IPS-18c (cell line): ENCODE measurements around the gene RBM10.

Source experiments
- H3K4me3 ChIP-seq: 2 replicates; pipeline ENCODE4 v1.7.0; 2013; ENCODE audit warnings: low read depth, mild to moderate bottlenecking, low read length, moderate library complexity; ENCODE audit not compliant: insufficient read depth
- H3K9me3 ChIP-seq: one replicate; pipeline ENCODE4 v1.6.1; 2013; ENCODE audit warnings: mild to moderate bottlenecking, low read length, moderate library complexity; ENCODE audit not compliant: control insufficient read depth, insufficient read depth

The RBM10 gene

GRCh38 chrX:47218920-47219815 is 74.1 kb downstream of the RBM10 start:
- Histone ChIP-seq H3K4me3 (peak overlapping the region; percentile 96), H3K9me3 (no peaks in the 10 kb centered on the region)

DNA sequence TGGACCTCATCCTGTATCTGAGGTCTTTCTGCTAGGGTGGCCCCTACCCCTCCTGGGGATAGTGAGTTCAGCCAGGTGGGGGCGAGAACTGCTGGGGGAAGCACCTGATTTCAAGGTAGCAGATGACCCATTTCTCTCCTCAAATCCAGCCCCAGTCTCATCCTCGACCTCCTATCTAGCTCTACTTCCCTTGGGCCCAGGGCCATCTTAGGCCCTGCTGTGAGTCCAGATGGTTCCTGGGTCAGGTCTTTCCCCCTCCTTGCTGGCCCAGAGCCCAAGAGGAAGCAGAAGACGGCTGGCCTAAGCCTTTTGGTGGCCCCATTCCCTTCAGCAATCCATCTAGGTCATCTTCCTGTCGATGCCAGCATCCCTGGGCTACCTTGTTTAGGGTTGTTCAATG is 76.7 kb downstream of the RBM10 start:
- Histone ChIP-seq H3K9me3 (no peaks in the 10 kb centered on the region), H3K4me3 (no peak overlapping the region)

GRCh38 chrX:47222751-47223350 is 77.8 kb downstream of the RBM10 start:
- H3K9me3 ChIP-seq, result no peaks in the 10 kb centered on the region
- H3K4me3 ChIP-seq, result no peak overlapping the region

GRCh38 chrX:47223476-47224250 is 78.6 kb downstream of the RBM10 start:
- H3K9me3 ChIP-seq, result no peaks in the 10 kb centered on the region
- H3K4me3 ChIP-seq, result no peak overlapping the region

DNA sequence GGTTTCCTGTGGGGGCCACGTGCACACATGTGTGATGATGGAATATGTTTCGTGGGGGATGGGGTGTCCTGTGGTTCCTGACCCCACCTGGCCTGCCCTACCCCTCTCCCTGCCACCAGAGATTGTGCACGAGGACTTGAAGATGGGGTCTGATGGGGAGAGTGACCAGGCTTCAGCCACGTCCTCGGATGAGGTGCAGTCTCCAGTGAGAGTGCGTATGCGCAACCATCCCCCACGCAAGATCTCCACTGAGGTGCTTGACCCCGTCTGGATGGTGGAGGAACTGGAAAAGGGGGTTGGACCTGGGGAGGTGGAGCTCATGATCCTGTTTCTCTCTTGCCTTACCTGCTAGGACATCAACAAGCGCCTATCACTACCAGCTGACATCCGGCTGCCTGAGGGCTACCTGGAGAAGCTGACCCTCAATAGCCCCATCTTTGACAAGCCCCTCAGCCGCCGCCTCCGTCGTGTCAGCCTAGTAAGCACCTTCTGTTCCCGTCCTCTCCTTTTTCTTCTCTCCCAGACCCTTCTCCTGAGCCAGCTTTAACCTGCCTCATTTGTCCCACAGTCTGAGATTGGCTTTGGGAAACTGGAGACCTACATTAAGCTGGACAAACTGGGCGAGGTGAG is 79.4 kb downstream of the RBM10 start:
- Histone ChIP-seq H3K4me3 (no peak overlapping the region), H3K9me3 (peaks cover 2% of the 10 kb centered on the region)

DNA sequence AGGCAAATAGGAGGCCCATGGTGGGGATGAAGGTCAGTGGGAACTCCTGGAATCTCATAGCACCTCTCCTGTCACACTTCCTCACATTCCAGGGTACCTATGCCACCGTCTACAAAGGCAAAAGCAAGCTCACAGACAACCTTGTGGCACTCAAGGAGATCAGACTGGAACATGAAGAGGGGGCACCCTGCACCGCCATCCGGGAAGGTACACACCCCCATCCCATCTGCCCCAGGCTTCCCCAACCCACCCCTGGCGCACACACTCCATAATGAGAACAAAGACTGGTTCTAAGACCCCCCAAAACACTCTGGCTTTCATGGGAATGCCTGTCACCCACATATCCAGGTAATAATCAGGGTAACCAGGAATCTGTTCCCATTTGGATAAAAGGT is 79.9 kb downstream of the RBM10 start:
- Histone ChIP-seq H3K9me3 (peaks cover 2% of the 10 kb centered on the region), H3K4me3 (no peak overlapping the region)

GRCh38 chrX:47226071-47226470 is 81.0 kb downstream of the RBM10 start:
- Histone ChIP-seq H3K9me3 (peaks cover 2% of the 10 kb centered on the region), H3K4me3 (no peak overlapping the region)

- Histone ChIP-seq H3K4me3 (no peak overlapping the region), H3K9me3 (peaks cover 2% of the 10 kb centered on the region)
Measured at GRCh38 chrX:47226531-47227333, 81.7 kb downstream of the RBM10 start.

DNA sequence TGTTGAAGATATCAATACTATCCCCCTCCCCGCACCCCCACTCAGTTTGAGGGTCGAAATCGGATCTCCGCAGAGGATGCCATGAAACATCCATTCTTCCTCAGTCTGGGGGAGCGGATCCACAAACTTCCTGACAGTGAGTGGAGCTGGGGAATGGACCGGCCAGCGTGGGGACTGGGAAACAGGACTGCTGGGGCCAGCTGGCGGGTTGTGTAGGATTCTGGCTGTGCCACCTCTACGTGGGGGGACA is 82.2 kb downstream of the RBM10 start:
- Histone ChIP-seq H3K9me3 (peaks cover 2% of the 10 kb centered on the region), H3K4me3 (no peak overlapping the region)

- Histone ChIP-seq H3K9me3 (peaks cover 2% of the 10 kb centered on the region), H3K4me3 (no peak overlapping the region)
Measured at GRCh38 chrX:47228550-47229270, 83.7 kb downstream of the RBM10 start.

DNA sequence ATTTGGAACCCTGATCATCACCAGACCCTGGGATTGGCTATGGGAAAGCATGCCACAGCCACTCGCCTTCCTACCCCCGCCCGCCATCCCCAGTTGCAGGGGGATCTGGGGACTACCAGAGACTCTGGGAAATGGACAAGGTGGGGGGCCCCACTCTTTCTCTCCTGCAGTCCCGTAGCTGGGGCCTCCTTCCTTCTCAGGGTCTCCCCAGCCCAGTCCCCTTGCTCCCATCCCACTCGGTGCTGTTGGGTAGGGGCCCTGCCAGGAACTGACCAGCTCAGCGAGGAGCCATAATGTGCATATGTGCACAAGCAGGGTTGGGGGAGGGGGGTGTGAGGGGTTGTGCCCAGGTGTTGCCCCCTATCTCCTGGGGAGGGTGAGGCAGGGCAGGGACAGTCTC is 84.4 kb downstream of the RBM10 start:
- Histone ChIP-seq H3K4me3 (no peak overlapping the region), H3K9me3 (peaks cover 2% of the 10 kb centered on the region)

- no peak overlapping the region for H3K4me3 ChIP-seq
- peaks cover 2% of the 10 kb centered on the region for H3K9me3 ChIP-seq
Measured at GRCh38 chrX:47230136-47230868, 85.3 kb downstream of the RBM10 start.

DNA sequence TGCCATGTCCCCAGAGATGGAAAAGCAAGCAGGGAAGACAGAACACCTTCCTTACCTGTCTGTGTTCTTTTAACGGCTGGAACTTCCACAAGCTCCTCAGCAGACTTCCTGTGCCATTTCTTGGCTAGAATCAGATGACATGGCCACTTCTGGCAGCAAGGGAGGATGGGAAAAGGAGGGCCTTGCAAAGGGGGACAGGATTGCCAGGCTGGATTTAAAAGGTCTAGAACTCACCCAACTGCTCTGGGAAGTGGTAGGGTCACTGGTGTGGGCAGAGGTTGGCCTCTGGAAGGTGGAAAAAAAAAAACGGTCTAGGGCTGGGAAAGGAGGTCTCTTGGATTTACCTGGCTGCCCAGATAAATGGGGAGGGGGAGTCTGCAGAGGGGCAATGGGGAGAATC is 86.1 kb downstream of the RBM10 start:
- Histone ChIP-seq H3K4me3 (no peak overlapping the region), H3K9me3 (peaks cover 2% of the 10 kb centered on the region)

DNA sequence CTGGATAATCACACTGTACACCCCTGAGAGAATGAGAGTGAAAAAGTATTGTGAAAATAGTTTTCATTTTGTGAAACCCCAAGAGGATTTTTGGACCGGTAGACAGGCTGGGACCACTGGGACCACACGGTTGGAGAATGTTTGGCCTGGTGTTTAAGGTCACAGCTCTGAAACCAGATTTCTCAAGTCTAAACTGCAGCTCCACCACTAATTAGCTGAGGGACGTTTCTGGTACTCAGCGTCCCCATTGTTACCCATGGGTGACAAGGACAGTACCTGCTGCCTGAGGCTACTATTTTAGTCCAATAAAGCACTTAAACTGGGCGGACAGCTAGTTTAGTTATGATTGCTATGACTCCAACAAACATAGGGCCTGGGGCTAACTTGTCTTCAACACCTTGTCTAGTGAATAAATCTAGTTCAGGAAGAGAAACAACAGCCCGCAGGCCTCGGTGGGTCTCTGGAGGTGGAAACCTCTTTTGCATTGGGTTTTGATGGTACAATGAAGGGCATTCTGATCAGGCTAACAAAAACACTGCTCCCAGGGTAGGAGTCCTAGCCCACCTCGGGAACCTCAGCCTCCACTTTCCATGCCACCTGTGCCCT is 87.3 kb downstream of the RBM10 start:
- H3K4me3 ChIP-seq, result peak overlapping the region; percentile 90
- peaks cover 2% of the 10 kb centered on the region for H3K9me3 ChIP-seq

GRCh38 chrX:47232803-47233332 is 87.8 kb downstream of the RBM10 start, which contains the start of gene USP11:
TSS of gene USP11 (plus strand) at chrX:47233009. CDS start at chrX:47233044, 35 bp downstream.
- Histone ChIP-seq H3K9me3 (peaks cover 2% of the 10 kb centered on the region), H3K4me3 (peak within 1 kb of the TSS; percentile 90)
